ENCODE data around the gene ING4.

The ING4 gene

GRCh38 chr12:6672143-6672542, 9.2 kb upstream of the ING4 start:
- DNase-seq (ENCODE audit: low read depth in 1 of 2, low spot score in 1 of 2) = no peak
- TF ChIP-seq GABPA (IDR thresholded peaks at IDR 0.05; ENCODE audit: low read depth) (no peak), SPI1 (IDR thresholded peaks at IDR 0.05; ENCODE audit: borderline replicate concordance, low read depth) (no peak), CTCF (IDR thresholded peaks at IDR 0.05; ENCODE audit: insufficient read depth, low read length) (no peak), REST (IDR thresholded peaks at IDR 0.05; ENCODE audit: insufficient replicate concordance, low read depth) (no peak), POLR2AphosphoS5 (IDR thresholded peaks at IDR 0.05; ENCODE audit: low read depth) (no peak)

GRCh38 chr12:6667559-6668210, 4.8 kb upstream of the ING4 start:
- peak overlapping the region; percentile 9; the same call in 1 of the 2 replicates for H3K27ac ChIP-seq (replicated peaks)
- TF ChIP-seq REST (IDR thresholded peaks at IDR 0.05; ENCODE audit: insufficient replicate concordance, low read depth) = no peak
- TF ChIP-seq GABPA (IDR thresholded peaks at IDR 0.05; ENCODE audit: low read depth) = no peak
- no peak for TF ChIP-seq CTCF (IDR thresholded peaks at IDR 0.05; ENCODE audit: insufficient read depth, low read length)
- TF ChIP-seq POLR2AphosphoS5 (IDR thresholded peaks at IDR 0.05; ENCODE audit: low read depth) = no peak
- TF ChIP-seq SPI1 (IDR thresholded peaks at IDR 0.05; ENCODE audit: borderline replicate concordance, low read depth) = no peak
- no peaks in the 10 kb centered on the region for H3K27me3 ChIP-seq (ENCODE audit: insufficient read depth, poor library complexity, severe bottlenecking)
- no peak overlapping the region for H3K4me3 ChIP-seq (replicated peaks; ENCODE audit: insufficient read depth, low read length)
- DNase-seq (ENCODE audit: low read depth in 1 of 2, low spot score in 1 of 2) = peak in 1 of 2 experiments; percentile 47

More at GRCh38 chr12:6672143-6672542, 9.2 kb upstream of the ING4 start:
- no peaks in the 10 kb centered on the region for H3K27me3 ChIP-seq (ENCODE audit: insufficient read depth, poor library complexity, severe bottlenecking)
- no peak overlapping the region for H3K27ac ChIP-seq (replicated peaks)
- H3K4me3 ChIP-seq (replicated peaks; ENCODE audit: insufficient read depth, low read length) = no peak overlapping the region

- H3K27ac ChIP-seq (replicated peaks) = no peak overlapping the region
- DNase-seq (ENCODE audit: low read depth in 1 of 2, low spot score in 1 of 2) = no peak
- no peak for TF ChIP-seq SPI1 (IDR thresholded peaks at IDR 0.05; ENCODE audit: borderline replicate concordance, low read depth)
- no peak for TF ChIP-seq REST (IDR thresholded peaks at IDR 0.05; ENCODE audit: insufficient replicate concordance, low read depth)
- TF ChIP-seq POLR2AphosphoS5 (IDR thresholded peaks at IDR 0.05; ENCODE audit: low read depth) = no peak
- no peak for TF ChIP-seq GABPA (IDR thresholded peaks at IDR 0.05; ENCODE audit: low read depth)
- H3K4me3 ChIP-seq (replicated peaks; ENCODE audit: insufficient read depth, low read length) = no peak overlapping the region
- H3K27me3 ChIP-seq (ENCODE audit: insufficient read depth, poor library complexity, severe bottlenecking) = no peaks in the 10 kb centered on the region
Measured at GRCh38 chr12:6666211-6666610, 3.3 kb upstream of the ING4 start.

Data from HL-60 (cell line).